Vagina (tissue), 2 donors: Measurements from ENCODE around the gene XIST. TPM values are rescaled to one million over a fixed set of nuclear protein-coding genes. Genes with fewer than 3 reads are reported as not detected.

Source experiments
- DNase-seq, 2 donors: peaks; one replicate each; pipeline ENCODE4 v3.0.0-alpha.2; 2017; ENCODE audit errors: extremely low spot score in 2 of 2
- H3K27ac ChIP-seq: fragments of 200-600 bp; sonication (generic); one replicate; pipeline ENCODE4 v1.5.1; 2019
- H3K27me3 ChIP-seq: fragments of 200-600 bp; sonication (generic); one replicate; pipeline ENCODE4 v1.5.1; 2019
- H3K36me3 ChIP-seq, 2 donors: fragments of 200-600 bp; sonication (generic); one replicate each; pipeline ENCODE4 v1.5.1; 2017 to 2019
- H3K4me1 ChIP-seq: fragments of 200-600 bp; sonication (generic); one replicate; pipeline ENCODE4 v1.5.1; 2019
- H3K4me3 ChIP-seq, 2 donors: fragments of 200-600 bp; sonication (generic); 1 replicate in 1 of 2; 2 replicates in 1 of 2; pipeline ENCODE4 v1.5.1; 2016 to 2019
- H3K9me3 ChIP-seq: fragments of 200-600 bp; sonication (generic); one replicate; pipeline ENCODE4 v1.5.1; 2019
- CTCF ChIP-seq, 3 experiments: fragments of 450-650 bp in 2 of 3; fragments of 200-600 bp in 1 of 3; sonication (generic) in 1 of 3; IDR thresholded peaks; one replicate each; pipeline ENCODE4 v1.5.1; 2017 to 2019; ENCODE audit warnings: antibody characterized with exemption in 3 of 3, mild to moderate bottlenecking in 2 of 3, moderate library complexity in 2 of 3
- POLR2A ChIP-seq, 2 donors: fragments of 450-650 bp; IDR thresholded peaks; one replicate each; pipeline ENCODE4 v1.6.1; 2017; ENCODE audit warnings: antibody characterized with exemption in 2 of 2, mild to moderate bottlenecking in 2 of 2, moderate library complexity in 2 of 2
- POLR2AphosphoS5 ChIP-seq, 2 donors: sonication (generic); formaldehyde crosslinking; IDR thresholded peaks; one replicate each; pipeline ENCODE4 v1.9.0; 2017; ENCODE audit warnings: antibody characterized with exemption in 2 of 2, mild to moderate bottlenecking in 2 of 2, low read depth in 1 of 2; ENCODE audit not compliant: insufficient read depth in 1 of 2
- intact Hi-C: fragments of 100-400 bp; cut with DNase I; formaldehyde crosslinking; loops from one replicate; pipeline ENCODE4 v1.15.1; 2023
- total RNA-seq: library from RNA; depleted of rRNA; stranded (reverse); fragments of >200 nt; gene quantifications from one replicate; pipeline ENCODE4 v1.2.3, GENCODE V29; 2016

Gene XIST
- total RNA-seq, 1 donor from 2014 or later: 328 TPM

- no peak overlapping the region for H3K4me3 ChIP-seq
- no peak overlapping the region for H3K27ac ChIP-seq
- H3K4me1 ChIP-seq: no peaks in the 10 kb centered on the region
- intact Hi-C loops: loop anchor here (10.0 kb wide), 2 partner anchors 279 to 489 kb away; no protein-coding TSS in a partner anchor
- H3K27me3 ChIP-seq: no peaks in the 10 kb centered on the region
- DNase-seq: no peak
- TF ChIP-seq POLR2A (IDR thresholded peaks at IDR 0.05) (no peak), CTCF (IDR thresholded peaks at IDR 0.05) (peak; percentile 36 to 78 (median 61)), POLR2AphosphoS5 (IDR thresholded peaks at IDR 0.05; ENCODE audit: insufficient read depth in 1 of 2, low read depth in 1 of 2) (peak in 1 of 2 donors; percentile 62)
- H3K36me3 ChIP-seq: no peaks in the 10 kb centered on the region
- peaks cover 4% of the 10 kb centered on the region for H3K9me3 ChIP-seq
These were observed 3.0 kb upstream of the XIST start for GRCh38 chrX:73855546-73855945.

- peak overlapping the region; percentile 80 for H3K27ac ChIP-seq
These were observed 492 bp downstream of the XIST start for GRCh38 chrX:73852022-73852421.

GRCh38 chrX:73851014-73852009, 1.2 kb downstream of the XIST start:
- peak overlapping the region; percentile 53 to 68 for H3K4me3 ChIP-seq
- no peaks in the 10 kb centered on the region for H3K9me3 ChIP-seq
- no peaks in the 10 kb centered on the region for H3K36me3 ChIP-seq
- peak in 1 of 2 donors; percentile 99 for DNase-seq
- no peaks in the 10 kb centered on the region for H3K27me3 ChIP-seq
- H3K27ac ChIP-seq: peak overlapping the region; percentile 80
- peaks cover 26% of the 10 kb centered on the region for H3K4me1 ChIP-seq
- intact Hi-C loops: loop anchor here (10.0 kb wide), 2 partner anchors 283 to 493 kb away; no protein-coding TSS in a partner anchor
- TF ChIP-seq POLR2AphosphoS5 (IDR thresholded peaks at IDR 0.05; ENCODE audit: insufficient read depth in 1 of 2, low read depth in 1 of 2) (peak; percentile 77 to 79), CTCF (IDR thresholded peaks at IDR 0.05) (no peak)

More at GRCh38 chrX:73852022-73852421, 492 bp downstream of the XIST start:
- TF ChIP-seq POLR2A (IDR thresholded peaks at IDR 0.05): no peak
- no peak for TF ChIP-seq POLR2AphosphoS5 (IDR thresholded peaks at IDR 0.05; ENCODE audit: insufficient read depth in 1 of 2, low read depth in 1 of 2)
- no peak for TF ChIP-seq CTCF (IDR thresholded peaks at IDR 0.05)
- Histone ChIP-seq H3K9me3 (no peaks in the 10 kb centered on the region), H3K4me1 (peaks cover 20% of the 10 kb centered on the region), H3K27me3 (no peaks in the 10 kb centered on the region), H3K4me3 (peak overlapping the region; percentile 53 to 68), H3K36me3 (no peaks in the 10 kb centered on the region)
- no peak for DNase-seq
- intact Hi-C loops: loop anchor here (10.0 kb wide), 2 partner anchors 283 to 493 kb away; no protein-coding TSS in a partner anchor

- no peak for DNase-seq
- Histone ChIP-seq H3K9me3 (no peaks in the 10 kb centered on the region), H3K27me3 (no peaks in the 10 kb centered on the region), H3K4me1 (peaks cover 35% of the 10 kb centered on the region), H3K36me3 (no peaks in the 10 kb centered on the region), H3K4me3 (peak overlapping the region; percentile 28 to 68), H3K27ac (no peak overlapping the region)
- TF ChIP-seq POLR2AphosphoS5 (IDR thresholded peaks at IDR 0.05; ENCODE audit: insufficient read depth in 1 of 2, low read depth in 1 of 2) (no peak), CTCF (IDR thresholded peaks at IDR 0.05) (no peak), POLR2A (IDR thresholded peaks at IDR 0.05) (no peak)
- intact Hi-C loops: loop anchor here (10.0 kb wide), 2 partner anchors 284 to 494 kb away; no protein-coding TSS in a partner anchor
These were observed 2.1 kb downstream of the XIST start for GRCh38 chrX:73850124-73851013.
